Esophagus squamous epithelium (tissue), 4 donors: ENCODE results near the gene CNTN2.

Experiments used
- CTCF ChIP-seq, 6 experiments: fragments of 450-650 bp in 4 of 6; fragments of 200-600 bp in 2 of 6; sonication (generic) in 2 of 6; IDR thresholded peaks; one replicate each; pipeline ENCODE4 v1.5.1; 2016 to 2019; ENCODE audit warnings: antibody characterized with exemption in 6 of 6, mild to moderate bottlenecking in 4 of 6, moderate library complexity in 4 of 6
- POLR2A ChIP-seq, 4 donors: fragments of 450-650 bp; IDR thresholded peaks; one replicate each; pipeline ENCODE4 v1.6.1; 2017; ENCODE audit warnings: antibody characterized with exemption in 4 of 4, mild to moderate bottlenecking in 4 of 4, moderate library complexity in 3 of 4

- no peak for TF ChIP-seq POLR2A (IDR thresholded peaks at IDR 0.05)
- no peak for TF ChIP-seq CTCF (IDR thresholded peaks at IDR 0.05)
These were observed 26.5 kb downstream of the CNTN2 start for GRCh38 chr1:205069371-205070125.
